LoVo (cell line): Measurements from ENCODE around the gene HMCN2.

Experiments
- DNase-seq: peaks from one replicate; pipeline ENCODE4 v3.0.0-alpha.2; 2016; ENCODE audit warnings: low spot score

The HMCN2 gene

DNA sequence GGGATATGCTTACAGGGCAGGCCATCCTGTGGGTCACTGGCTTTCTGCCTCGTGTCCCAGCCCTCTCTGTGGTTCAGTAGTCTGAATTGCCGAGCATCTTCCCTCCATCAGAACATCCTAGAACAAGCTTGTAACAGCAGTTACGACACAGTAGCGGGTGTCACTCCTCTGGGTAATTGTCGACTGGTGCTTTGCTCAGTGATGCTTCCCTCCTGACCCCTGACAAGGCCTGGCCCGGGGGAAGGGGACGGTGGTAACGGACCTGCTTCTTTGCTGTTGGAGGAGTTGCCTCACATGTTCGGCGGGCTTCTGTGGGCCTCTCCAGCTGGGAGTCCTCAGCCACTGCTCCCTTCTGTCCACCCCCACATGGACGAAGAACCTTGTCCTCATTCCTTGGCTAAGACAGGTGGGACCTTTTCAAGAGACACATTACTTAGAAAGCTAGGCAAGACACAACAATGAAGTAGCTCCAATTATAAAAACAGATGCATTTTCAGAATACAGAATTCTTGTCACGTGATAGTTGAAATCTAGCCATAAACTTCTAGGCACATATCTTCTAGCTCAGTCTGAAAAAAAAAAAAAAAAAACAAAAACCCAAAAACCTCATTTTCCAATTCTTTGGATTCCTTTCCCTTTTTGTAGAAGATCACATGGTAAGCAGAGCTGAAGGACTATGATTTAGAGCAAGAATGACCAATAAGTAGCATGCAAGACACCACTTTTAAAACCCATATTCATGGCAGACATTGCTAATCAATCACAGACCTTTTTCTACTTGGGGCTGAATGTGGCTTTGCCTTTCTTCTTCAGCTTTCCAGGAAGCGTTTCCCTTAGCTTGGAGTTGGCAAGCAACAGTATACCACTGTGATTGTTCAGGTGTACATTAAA lies 25.0 kb downstream of the HMCN2 start:
- no peak for DNase-seq

DNA sequence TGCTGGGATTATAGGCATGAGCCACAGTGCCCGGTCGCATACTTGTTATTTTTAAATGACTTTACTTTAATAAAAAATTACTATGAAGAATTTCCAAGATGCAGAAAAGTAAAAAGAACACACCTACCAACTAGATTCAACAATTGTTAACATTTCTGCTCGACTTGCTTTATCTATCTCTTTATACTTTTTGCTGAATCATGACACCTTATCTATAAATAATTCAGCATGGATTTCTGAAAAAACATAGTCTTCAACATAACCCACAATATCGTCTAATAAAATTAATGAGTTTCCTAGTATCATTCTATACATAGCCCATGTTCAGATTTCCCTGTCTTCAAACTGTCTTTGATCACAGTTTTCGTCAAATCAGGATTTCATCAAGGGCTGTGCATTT lies 25.9 kb downstream of the HMCN2 start:
- DNase-seq: no peak

DNA sequence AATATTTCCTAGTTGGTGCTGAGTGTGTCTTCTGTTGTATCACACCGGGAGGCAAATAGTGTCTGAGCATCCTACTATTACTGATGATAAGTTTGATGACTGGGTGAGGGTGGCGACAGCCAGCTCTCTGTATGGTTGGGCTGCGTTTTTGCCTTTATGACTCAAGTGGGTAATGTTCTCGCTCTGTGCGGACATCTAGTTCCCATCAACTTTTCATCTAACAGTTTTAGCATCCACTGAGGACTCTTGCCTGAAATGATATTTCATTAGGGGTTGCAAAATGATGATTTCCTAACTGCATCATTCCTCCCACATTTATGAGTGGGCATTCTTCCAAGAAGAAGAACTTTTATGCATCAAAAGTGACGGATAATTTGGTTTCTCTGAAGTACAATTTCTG lies 26.5 kb downstream of the HMCN2 start:
- no peak for DNase-seq

DNA sequence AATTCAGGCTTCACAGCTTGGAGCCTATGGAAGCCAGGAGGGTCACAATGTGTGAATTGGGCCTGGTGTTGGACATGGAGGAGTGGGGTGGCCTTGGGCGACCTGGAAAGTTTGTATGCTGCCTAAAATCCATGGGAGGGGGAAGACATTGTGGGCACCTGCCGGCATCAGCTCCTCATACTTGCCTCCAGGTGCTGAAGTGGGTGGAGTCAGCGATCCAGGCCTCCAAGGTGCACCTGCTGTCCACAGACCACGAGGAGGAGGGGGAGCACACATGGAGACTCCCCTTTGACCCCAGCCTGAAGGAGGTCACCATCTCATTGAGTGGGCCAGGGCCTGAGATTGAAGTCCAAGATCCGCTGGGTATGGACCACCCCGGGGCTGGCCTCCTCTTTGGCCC lies 29.1 kb downstream of the HMCN2 start:
- DNase-seq: no peak

DNA sequence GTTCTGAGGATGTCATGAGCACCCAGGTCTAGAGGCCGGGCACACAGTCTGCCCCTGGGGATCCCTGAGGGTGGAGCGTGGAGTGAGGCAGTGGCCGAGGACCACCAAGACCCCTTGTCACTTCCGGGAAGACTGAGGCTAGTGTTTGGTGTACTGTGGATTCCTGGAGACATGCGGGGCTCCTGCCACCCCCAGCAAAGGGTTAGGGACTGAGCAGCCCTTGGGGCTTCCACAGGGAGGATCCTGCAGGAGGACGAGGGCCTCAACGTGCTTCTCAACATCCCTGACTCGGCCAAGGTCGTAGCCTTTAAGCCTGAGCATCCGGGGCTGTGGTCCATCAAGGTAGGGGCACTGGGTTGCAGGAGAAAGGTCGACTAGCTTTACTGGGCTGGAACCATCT lies 29.9 kb downstream of the HMCN2 start:
- no peak for DNase-seq

DNA sequence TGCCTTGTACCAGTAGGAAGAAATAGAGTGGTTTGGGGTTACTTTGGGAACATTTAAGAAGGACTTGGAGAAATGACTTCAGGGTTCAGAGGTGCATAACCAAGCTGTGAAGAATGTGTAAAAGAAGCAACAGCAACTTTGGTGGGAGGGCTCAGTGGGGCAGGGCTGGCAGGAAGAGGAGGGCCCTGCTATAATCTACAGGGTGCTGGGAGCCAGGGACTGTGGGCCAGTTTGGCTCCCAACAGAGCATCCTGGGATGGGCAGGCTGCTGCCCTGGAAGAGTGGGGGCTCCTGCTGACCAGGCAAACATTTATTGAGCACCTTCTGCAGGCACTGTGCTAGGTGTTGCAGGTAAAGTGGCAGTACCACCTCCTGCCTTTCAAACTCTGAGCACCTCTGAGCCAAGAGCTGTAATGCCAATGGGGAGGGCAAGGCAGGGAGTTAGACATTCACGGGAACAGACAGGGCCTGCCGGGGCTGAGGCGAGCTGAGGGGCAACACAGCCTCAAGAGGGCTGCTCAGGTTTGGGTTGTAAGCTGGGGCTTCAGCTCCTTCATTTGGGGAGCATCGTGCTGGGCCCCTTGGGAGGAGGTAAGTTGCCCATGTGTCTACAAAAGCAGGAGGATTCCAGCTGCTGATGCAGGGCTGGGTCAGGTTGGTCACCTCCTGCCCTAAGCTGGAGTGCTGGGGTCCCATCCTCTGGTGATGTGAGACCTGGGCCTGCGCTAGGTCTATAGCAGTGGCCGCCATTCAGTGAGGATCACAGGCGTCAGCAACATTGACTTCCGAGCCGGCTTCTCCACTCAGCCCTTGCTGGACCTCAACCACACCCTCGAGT lies 30.6 kb downstream of the HMCN2 start:
- DNase-seq: no peak

DNA sequence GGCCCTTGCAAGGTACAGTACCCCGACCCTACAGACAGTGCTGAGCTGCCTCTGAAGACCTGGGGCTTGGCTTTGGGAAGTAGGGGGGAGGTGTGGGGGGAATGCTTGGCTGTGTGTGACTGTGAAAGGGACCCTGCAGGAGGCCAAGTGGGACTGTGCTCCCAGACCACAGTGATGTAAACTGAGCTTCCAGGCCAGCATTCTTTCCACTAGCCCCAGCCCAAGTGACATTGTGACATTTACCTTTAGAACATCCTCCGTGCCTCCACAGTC lies 31.2 kb downstream of the HMCN2 start:
- DNase-seq: no peak

DNA sequence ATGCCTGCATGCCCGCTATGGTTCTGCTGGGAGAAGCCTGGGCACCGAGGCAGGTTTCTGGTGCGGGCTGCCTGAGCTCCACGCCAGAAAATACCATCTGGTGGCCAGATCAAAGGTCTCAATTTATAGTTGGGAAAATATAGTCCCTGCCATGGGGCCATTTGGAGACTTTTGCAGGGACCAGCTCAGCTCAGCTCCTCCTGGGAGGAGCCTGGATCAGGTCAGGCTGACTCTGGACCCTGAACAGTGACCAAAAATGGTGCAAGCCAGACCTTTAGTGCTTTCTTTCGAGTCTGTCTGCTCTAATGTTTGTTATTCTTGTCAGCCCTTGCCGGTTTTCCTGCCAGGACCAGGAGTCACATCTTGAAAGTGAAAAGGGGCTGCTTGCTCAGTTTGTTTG lies 31.8 kb downstream of the HMCN2 start:
- DNase-seq: no peak

DNA sequence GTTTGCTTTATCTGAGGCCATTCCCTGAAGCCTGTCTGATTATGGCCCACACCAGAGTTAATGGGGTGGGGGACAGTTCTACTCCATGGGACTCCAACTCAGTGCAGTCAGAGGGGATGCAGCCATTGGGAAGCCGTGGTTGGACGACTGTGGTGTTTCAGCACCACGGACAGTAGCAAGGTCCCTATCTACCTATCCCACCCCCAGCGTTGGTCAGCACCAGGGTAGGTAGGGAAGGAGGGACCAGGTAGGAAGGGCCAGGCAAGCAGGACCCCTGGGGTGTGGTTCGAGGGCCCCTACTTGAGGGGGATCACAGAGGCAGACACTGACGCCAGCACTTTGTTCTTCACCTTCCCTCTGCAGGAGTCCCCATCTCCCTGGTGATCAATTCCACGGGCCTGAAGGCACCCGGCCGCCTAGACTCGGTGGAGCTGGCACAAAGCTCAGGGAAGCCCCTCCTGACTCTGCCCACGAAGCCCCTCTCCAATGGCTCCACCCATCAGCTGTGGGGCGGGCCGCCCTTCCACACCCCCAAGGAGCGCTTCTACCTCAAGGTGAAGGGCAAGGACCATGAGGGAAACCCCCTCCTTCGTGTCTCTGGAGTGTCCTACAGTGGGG lies 33.2 kb downstream of the HMCN2 start:
- no peak for DNase-seq

DNA sequence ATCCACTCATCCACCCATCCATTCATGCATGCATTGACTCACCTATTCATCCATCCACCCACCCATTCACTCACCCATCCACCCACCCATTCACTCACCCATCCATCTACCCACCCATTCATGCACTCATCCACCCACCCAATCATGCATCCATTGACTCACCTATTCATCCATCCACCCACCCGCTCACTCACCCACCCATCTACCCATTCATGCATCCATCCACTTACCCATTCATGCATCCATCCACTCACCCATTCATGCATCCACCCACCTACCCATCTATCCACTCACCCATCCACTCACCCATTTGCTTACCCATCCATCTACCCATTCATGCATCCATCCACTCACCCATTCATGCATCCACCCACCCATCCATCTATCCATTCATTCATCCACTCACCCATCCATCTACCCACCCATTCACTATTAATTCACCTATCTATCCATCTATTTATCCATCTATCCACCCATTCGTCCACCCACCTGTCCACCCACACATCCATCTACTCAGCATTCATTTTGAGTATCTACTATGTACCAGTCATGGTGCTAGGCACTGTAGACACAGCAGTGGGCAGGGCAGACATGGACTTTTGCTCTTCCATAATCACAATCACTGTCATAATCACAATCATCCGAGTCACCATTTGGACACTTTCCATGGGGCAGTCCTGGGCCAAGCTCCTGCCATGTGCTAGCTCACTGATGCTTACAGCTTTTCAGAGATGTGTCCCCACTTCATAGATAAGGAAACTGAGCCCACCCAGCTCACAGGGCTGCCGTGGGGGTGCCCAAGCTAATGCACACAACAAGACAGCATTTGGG lies 34.4 kb downstream of the HMCN2 start:
- DNase-seq: no peak

DNA sequence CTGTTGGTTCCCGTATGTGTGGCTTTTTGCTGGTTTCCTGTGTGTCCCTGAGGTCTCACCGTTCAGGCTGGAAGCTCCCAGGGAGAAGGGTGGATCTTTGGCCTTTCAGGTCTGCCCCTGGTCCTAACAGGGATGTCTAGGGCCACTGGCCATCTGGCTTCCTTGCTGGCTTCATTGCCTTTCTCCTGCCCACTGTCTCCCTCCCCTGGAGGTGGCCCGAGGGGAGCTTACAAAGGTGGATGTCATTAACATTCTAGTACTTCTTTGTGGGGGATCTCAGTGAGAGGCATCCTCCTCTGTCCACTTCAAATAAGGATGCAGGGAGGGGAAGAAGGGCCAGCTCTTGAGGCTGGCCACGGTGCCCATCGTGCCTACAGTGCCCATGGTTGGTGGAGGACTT lies 35.2 kb downstream of the HMCN2 start:
- DNase-seq: no peak

DNA sequence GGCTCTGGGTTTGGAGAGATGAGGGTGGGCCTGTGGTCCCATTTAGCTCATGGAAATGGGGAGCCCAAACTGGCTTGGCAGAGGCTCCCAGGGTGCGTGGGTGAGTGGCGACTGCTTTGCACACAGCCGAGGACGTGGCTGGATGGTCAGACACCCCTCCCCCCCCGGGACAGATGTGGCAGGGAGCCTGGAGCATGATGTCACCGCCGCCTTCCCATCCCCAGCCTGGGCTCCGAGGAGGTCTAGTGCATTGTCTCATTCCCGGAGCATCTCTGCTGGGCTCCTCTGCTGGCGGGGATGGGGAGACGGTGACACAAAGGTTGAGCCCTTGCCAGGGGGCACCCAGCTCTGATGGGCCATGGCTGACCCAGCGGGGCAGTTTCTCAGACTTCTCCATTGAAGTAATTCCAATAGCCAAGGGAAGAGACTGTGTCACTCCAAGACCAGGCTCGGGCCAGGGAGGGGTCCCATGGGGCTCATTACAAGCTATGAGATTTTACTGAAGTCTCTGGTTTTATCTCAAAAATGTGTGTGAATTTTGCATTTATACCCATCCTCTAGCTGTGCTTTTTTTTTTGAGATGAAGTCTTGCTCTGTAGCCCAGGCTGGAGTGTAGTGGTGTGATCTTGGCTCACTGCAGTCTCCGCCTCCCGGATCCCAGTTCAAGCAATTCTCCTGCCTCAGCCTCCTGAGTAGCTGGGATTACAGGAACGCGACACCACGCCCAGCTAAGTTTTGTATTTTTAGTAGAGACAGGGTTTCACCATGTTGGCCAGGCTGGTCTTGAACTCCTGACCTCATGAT lies 36.1 kb downstream of the HMCN2 start:
- DNase-seq: no peak

DNA sequence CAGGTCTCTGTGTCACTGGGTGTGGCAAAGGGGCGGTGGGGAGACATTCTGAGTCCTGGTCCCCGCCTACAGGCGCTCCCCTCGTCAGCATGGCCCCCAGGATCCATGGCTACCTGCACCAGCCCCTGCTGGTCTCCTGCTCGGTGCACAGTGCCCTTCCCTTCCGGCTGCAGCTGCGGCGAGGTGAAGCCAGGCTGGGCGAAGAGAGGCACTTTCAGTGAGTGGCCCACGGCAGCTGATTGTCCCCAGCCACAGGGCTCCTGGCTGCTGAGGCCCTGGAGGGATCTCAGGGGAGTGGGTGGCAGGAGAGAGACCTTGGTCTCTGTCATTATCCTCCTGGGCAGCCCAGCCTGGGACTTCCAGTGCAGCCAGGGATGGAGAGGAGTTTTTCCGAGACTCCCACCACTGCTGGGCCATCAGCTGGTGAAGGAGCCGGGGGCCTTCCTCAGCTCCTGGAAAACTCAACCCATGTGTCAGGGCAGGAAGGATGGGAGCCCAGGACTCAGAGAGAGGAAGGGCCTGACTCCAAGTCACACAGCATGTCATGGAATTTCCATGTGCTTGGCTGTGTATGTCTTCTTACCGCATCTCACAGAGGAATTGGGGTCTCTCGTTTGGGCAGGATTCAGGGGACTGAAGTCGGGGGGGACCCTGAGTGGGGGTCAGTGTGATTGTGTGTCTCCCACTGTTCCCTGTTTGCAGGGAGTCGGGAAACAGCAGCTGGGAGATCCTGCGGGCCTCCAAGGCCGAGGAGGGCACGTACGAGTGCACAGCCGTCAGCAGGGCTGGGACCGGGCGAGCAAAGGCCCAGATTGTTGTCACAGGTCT lies 37.4 kb downstream of the HMCN2 start:
- no peak for DNase-seq

DNA sequence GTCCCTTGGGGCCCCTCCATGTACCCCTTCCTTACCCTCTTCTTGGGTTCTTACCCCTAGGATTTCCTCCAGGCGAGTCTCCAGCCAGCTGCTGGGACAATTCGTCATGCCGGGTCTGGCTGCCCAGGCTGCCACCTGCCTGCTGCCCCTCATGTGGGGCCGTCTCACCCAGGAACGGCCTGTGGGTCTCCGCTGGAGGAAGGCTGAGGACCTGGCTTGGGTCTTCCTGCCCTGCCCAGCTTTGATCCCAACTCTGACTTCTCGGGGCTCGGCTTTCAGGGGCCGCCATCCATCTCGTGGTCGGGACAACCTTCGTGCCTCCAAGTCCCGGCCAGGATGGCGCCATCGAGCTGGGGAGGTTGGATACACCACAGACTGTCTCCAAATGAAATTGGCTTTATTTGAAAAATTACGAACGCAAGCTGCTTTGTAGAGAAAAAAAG lies 38.1 kb downstream of the HMCN2 start:
- DNase-seq: no peak

DNA sequence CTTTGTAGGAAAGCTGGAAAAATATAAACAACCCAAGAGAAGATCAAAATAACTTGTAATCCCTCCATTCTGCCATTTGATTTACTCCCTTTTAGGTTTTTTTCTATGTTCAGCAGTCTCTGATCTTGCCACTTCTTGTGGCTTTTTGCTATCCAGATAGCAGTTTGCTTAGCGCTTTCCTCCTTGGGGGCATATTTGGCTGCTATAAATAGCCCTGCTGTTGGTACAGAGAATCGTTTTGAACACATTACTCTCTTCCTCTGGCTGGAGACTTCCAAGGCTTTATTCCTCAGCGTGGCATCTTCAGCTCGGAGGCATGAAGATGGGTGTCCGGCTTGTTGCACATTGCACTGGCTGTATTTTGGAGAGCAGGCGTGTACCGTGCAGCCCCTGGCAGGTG lies 38.6 kb downstream of the HMCN2 start:
- no peak for DNase-seq

DNA sequence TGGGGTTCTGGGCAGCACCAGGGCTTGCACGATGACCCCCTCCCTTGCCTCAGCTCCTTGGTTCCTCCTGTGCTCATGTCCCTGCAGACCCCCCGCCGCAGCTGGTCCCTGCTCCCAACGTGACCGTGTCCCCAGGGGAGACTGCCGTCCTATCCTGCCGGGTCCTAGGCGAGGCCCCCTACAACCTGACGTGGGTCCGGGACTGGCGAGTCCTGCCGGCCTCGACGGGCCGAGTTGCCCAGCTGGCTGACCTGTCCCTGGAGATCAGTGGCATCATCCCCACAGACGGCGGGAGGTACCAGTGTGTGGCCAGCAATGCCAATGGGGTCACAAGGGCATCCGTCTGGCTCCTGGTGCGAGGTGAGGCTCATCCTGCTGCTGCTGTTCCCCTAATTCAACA lies 39.1 kb downstream of the HMCN2 start:
- no peak for DNase-seq

DNA sequence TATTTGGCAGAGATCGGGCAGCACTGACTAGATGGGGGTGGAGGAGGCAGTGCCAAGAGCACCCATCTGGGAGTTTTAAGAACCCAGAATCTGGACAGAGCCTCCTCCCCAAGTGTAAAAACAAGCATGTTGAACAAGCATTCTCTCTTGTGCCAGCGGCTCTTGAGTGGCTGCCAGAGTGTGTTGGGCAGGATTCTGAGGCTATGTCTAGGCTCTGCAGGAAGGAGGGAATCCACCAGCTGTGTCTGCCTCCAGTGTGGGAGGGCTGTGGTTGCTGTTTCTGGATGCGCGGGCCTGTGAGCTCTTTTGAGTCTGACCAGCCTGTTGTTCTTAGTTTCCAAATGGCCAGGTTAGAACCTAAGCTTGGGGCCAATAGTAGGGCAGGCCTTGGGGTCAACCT lies 39.8 kb downstream of the HMCN2 start:
- DNase-seq: no peak

DNA sequence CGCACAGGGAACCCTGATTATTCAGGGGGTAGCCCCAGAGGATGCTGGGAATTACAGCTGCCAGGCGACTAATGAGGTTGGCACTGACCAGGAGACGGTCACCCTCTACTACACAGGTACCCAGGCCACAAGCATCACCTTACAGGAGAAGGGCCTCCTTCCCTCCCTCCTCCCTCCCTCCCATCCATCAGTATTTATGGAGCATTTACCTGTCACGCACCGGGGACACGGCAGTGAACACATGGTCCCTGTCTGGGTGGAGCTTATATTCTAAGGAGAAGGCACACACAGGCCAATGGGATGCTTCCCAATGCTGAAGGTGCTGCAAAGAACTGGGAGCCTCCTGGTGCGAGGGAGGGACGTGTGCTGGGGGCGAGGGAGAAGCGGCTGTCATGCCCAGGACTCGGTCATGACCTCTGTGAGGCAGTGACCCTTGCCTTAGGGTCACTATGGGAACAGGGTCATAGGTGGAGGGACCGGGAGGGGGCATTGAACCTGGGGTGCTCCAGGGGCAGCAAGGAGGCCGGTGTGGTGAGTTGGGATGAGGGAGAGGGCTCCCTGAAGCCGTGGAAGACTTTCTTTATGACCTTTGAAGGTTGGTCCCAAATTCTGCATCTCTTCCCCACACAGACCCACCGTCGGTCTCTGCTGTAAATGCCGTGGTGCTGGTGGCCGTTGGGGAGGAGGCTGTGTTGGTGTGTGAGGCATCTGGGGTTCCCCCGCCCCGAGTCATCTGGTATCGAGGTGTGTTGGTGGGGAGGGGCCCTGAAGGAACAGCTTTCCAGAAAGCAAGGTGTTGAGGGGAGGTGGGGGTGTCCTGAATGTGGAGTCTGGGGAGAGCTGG lies 41.5 kb downstream of the HMCN2 start:
- DNase-seq: no peak

DNA sequence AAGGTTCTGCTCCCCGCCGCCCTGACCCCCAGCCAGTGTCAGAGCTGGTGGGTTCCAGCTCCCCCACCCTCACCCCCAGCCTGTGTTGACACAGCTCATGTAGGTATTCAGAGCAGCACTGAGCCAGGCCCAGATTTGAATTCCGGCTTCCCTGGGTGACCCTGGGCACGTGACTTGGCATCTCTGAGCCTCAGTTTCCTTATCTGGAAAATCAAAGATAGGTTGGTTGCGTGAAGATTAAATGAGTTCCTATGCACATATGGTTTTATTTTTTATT lies 42.0 kb downstream of the HMCN2 start:
- no peak for DNase-seq

DNA sequence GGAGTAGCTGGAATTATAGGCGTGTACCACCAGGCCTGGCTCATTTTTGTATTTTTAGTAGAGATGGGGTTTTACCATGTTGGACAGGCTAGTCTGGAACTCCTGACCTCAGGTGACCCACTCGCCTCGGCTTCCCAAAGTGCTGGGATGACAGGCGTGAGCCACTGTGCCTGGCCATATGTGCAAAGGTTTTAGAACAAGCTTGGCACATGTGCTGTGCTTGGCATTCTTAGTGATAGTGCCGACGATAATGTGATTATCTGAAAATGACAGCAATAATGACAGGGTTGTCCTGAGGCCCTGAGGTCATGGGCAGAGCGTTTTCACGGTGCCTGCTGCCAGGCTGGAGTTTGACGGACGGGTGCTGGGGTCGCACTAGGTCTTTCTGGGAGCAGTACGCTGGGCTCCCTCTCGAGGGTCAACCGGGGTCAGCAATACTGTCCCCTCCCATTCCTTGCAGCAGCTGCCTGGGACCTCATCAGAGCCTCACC lies 42.6 kb downstream of the HMCN2 start:
- DNase-seq: no peak
